ENCODE results near the gene SARNP.
A peak's percentile ranks its signal among the peaks of the same experiment; 100 is the strongest.

Gene SARNP

GRCh38 chr12:55721601-55722213 lies 95.8 kb downstream of the SARNP start:
- Mint-ChIP-seq H3K4me3 (no peak overlapping the region), H3K9me3 (no peaks in the 10 kb centered on the region), H3K4me1 (peaks cover 64% of the 10 kb centered on the region), H3K27me3 (ENCODE audit: low read depth, poor library complexity) (no peaks in the 10 kb centered on the region), H3K27ac (no peak overlapping the region), H3K36me3 (ENCODE audit: low read depth) (peaks cover 30% of the 10 kb centered on the region)
- no peak for TF ChIP-seq CTCF (IDR thresholded peaks at IDR 0.05)
- no peak for DNase-seq

- Mint-ChIP-seq H3K4me3 (no peak overlapping the region), H3K27me3 (ENCODE audit: low read depth, poor library complexity) (peaks cover 1% of the 10 kb centered on the region), H3K36me3 (ENCODE audit: low read depth) (peaks cover 25% of the 10 kb centered on the region), H3K27ac (no peak overlapping the region), H3K9me3 (no peaks in the 10 kb centered on the region), H3K4me1 (peaks cover 60% of the 10 kb centered on the region)
- TF ChIP-seq CTCF (IDR thresholded peaks at IDR 0.05) = no peak
- DNase-seq = no peak
These were observed 96.6 kb downstream of the SARNP start for GRCh38 chr12:55720894-55721444.

- no peak within 1 kb of the TSS for H3K4me3 Mint-ChIP-seq
- H3K4me1 Mint-ChIP-seq = peaks cover 60% of the 10 kb centered on the region
- TF ChIP-seq CTCF (IDR thresholded peaks at IDR 0.05) = no peak
- peaks cover 5% of the 10 kb centered on the region for H3K27me3 Mint-ChIP-seq (ENCODE audit: low read depth, poor library complexity)
- peak within 1 kb of the TSS; percentile 66 for H3K27ac Mint-ChIP-seq
- H3K36me3 Mint-ChIP-seq (ENCODE audit: low read depth) = peaks cover 16% of the 10 kb centered on the region
- H3K9me3 Mint-ChIP-seq = no peaks in the 10 kb centered on the region
- DNase-seq = no peak
These were observed 97.4 kb downstream of the SARNP start, which contains the start of gene RDH5 for GRCh38 chr12:55720071-55720564. RDH5 (plus strand) TSS chr12:55720393; CDS start chr12:55721185, 792 bp downstream.

- Mint-ChIP-seq H3K27me3 (ENCODE audit: low read depth, poor library complexity) (peaks cover 5% of the 10 kb centered on the region), H3K36me3 (ENCODE audit: low read depth) (peaks cover 9% of the 10 kb centered on the region), H3K27ac (peak overlapping the region; percentile 66), H3K9me3 (no peaks in the 10 kb centered on the region), H3K4me1 (peaks cover 53% of the 10 kb centered on the region), H3K4me3 (no peak overlapping the region)
- no peak for TF ChIP-seq CTCF (IDR thresholded peaks at IDR 0.05)
- DNase-seq = no peak
These were observed 98.2 kb downstream of the SARNP start for GRCh38 chr12:55719371-55719770.

GRCh38 chr12:55718624-55719275 lies 98.8 kb downstream of the SARNP start:
- H3K4me3 Mint-ChIP-seq = peak overlapping the region; percentile 88
- DNase-seq = no peak
- H3K27ac Mint-ChIP-seq = peak overlapping the region; percentile 92

More at GRCh38 chr12:55718624-55719275, 98.8 kb downstream of the SARNP start:
- no peaks in the 10 kb centered on the region for H3K9me3 Mint-ChIP-seq
- peaks cover 8% of the 10 kb centered on the region for H3K36me3 Mint-ChIP-seq (ENCODE audit: low read depth)
- peaks cover 51% of the 10 kb centered on the region for H3K4me1 Mint-ChIP-seq
- TF ChIP-seq CTCF (IDR thresholded peaks at IDR 0.05) = no peak
- H3K27me3 Mint-ChIP-seq (ENCODE audit: low read depth, poor library complexity) = peaks cover 5% of the 10 kb centered on the region

Measured in nephron progenitor cell (in vitro differentiated cells).